NCI-H345 treated with DMSO at 0.1 percent for 48 hours (cell line): Measurements from ENCODE around the gene MKX.

Source experiments
- DNase-seq: peaks from one replicate; lab custom pipeline; 2025; ENCODE audit not compliant: unreplicated experiment; lab: John Stamatoyannopoulos, UW

The MKX gene

DNA sequence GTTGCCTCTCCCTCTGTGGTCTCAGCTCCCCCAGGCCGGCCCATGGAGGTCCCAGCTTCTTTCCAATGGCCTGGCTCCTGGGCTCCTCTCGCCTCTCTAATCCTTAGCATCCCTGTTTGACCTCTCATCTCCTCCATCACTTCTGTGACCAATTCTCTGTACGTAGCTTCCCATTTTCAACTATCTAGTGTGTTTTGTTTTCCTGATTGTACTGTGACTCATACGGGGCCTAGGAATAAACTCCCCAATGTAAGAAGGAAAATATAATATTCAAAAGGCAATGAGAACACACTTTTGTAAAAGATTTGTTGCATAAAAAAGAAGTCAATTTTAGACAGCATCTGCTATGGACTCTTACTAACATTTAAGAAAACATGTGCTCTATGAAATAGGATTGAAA is 90.3 kb downstream of the MKX start:
- no peak for DNase-seq

DNA sequence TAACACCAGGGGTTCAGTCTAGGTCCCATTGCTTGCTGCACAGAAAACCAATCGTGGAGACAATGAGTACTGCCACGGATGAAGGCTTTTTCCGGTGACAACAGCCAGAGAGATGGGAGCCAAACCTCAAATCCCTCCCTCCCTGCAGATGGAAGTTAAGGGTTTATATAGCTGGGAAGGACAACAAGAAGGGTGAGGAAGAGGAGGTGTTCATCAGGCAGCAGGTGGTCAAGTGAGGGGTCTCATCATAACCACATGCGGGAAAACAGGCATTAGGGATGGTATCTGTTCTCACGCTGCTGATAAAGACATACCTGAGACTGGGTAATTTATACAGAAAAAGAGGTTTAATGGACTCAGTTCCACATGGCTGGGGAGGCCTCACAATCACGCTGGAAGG is 91.3 kb downstream of the MKX start:
- DNase-seq = no peak

DNA sequence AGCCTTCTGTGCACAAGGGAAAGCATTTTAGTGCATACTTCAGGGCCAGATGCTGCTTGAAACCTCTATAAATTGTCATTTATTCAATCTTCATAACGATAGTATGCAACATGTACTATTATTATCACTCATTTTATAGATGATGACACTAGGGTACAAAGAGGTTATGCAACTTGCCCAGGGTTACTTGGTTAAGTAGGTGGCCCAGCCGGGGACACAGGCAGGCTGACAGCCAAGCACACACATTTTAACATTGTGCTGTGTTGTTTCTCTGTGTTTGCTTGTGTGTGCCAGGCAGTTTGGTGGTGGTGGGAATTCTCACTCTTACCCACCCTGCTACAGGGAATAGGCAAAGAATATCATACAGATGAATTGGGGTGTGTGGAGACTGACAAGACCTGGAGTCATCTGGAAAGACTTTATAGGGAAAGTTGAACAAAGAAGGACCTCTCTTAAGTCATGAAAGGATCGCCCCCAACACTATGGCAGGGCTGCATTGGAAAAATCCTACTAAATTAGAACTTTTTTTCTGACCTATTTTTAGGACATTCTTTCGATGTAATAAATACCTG is 98.9 kb downstream of the MKX start:
- DNase-seq = no peak

DNA sequence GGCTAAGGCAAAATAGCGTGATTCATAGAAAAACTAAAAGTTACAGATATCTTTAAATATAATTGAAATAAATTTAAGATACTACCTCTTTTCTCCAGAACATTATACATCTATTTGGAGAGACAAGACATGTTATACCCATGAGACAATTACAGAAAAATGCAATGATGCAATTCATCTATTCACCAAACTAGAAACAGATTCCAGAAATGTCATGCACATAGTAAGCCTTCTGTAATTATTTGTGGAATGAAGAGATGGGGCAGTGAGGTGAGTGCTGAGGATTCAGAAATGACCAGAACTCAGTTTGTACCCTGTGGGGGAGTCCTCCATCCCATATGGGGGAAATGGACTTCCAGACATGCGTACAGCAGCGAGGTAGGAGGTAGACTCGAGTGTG is 99.4 kb downstream of the MKX start:
- DNase-seq = no peak

DNA sequence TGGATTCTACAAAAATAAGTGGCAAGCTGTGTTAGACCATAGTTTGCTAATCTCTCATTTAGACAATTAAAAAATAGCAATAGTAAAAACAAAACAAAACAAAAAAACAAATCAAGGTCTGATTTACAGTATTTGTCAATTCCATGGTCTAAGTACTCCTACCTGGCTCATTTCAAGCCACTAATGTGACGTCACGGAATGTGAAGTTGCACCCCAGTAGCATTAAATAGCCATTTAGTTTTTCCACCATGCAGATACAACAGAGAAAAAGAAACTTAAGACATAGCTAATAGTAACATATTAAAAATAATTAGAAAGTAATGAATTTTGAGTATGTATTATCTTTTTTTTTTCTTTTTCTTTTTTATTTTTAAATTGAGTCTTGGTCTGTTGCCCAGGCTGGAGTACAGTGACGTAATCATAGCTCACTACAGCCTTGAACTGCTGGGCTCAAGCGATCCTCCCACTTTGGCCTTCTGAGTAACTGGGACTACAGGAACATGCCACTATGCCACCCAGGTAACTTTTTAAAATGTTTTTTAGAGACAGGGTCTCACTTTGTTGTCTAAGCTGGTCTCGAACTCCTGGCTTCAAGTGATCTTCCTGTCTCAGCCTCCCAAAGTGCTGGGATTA is 101.2 kb downstream of the MKX start:
- no peak for DNase-seq

DNA sequence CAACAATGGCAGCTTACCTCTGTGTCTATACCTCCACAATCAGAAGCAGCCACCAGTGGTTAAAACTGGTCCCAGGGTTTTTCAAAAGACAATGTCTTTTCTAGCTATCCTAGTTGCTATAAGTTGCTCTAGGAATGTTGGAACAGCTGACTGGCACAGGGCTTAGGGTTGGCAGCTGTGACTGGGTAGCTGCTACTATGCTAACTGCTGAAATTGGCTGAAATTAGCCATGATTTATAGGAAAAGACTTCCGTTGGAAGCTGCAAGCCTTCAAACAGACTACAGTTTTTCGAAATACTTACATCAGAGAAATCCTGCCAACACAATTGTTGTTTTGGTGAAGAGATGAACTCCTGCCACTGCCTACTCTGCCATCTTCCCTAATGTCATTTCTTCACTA is 102.3 kb downstream of the MKX start:
- no peak for DNase-seq

DNA sequence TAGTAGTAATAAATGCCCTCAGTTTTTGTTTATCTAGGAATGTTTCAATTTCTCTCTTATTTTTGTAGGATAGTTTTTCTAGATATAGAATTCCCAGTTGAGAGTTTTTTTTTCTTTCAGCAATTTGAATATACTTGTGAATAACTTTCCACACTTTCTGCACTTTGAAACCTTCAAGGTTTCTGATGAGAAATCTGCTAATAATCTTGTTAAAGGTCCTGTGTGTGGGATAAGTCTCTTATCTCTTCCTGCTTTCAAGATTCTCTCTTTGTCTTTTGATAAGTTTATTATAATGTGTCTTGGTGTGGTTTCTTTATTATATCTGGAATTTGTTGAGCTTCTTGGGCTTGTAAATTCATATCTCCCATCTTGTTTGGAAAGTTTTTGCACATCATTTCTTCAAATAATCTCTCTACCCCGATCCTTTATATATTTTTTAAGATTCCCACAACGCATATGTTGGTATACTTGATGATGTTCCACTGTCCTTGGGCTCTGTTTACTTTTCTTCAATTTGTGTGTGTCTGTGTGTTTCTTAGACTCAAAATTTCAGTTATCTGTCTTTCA is 103.5 kb downstream of the MKX start:
- DNase-seq = no peak

DNA sequence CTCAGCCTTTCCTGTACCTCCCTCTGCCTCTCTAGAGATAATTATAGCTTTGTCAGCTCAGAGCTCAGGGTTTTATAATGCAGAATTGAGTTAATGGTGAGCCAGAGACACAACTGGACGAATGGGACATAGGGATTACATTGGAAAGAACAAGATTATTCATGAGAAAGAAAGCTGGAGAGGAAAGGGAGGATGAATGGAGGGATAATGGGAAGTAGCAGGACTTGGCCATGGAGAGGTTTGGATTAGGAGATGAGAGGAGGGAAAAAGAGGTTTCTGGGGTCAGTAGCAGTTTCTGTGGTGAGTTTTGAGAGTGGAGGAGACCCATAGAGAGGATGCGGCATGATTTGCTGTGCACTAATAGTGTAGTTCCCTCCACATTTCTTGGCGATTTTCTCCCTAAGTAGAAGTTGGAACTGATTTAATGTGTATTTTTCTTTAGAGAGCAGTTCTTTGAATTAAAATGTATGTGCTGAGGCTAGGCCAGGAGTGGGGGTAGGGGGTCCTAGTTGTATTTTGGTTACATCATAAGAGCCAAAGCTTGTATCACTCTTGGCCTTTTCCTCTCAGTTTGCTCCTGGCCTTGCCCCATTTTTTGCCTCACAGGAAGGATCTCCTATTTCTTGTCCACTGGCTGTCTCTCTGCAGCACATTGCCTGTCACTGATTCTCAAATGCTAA is 107.4 kb downstream of the MKX start:
- DNase-seq = no peak

DNA sequence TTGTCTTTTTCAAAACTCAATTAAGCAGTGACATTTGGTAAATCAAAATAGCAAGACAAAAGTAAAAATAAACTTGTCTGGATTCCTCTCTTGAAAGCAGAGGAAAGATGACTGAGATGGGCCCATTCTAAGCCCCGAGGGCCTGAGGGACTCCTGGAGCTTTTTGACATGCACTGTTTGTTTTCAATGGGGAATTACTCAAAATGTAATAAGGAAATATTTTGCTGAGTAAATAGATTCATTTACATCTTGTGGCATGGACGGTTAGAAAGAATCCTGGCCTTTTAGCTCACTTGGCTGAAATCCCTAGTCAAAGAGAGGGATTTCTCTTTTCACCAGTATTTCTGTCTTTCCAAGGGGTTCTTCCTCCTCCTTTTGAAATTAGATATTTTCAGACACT is 108.0 kb downstream of the MKX start:
- no peak for DNase-seq

DNA sequence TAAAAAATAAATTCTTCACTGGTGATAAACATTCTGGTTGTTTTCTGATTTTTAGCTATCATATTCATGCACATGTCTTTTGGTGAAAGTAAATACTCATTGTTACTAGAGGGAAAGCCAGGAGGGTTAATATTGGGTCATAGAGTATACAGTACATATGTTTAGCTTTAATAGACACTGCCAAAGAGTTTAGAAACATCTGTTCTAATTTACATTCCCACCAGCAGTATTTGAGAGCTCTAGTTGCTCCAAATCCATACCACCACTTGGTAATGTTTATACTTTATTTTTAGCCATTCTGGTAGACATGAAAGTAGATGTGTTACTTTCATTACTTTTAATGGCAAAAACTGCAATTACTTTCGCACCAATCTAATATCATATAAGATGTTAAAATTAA is 108.8 kb downstream of the MKX start:
- DNase-seq = no peak

DNA sequence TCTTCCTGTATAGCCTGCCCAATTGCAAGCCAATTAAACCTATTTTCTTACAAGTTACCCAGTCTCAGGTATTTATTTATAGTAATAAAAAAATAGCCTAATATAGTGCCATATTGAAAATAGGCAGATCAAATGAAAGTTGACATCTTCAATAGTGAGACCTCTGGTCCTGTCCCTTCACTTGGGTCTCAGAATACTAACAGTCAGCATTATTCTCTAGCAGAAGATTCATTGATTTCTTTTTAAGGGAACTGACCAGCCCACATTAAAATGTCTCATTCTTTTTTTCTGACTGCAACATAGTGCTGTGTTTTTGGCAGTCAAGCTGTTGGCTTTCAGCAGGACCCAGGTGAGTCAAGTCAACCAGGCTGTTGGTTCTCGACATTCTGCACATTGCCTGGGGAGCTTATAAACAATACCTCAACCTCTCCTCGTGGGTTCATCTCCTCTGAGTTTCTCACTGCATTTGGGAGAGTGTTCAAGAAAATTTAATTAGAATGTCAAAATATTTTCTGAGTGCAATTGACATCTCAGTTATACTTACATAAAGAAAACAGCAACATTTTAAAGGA is 109.8 kb downstream of the MKX start:
- DNase-seq = no peak

DNA sequence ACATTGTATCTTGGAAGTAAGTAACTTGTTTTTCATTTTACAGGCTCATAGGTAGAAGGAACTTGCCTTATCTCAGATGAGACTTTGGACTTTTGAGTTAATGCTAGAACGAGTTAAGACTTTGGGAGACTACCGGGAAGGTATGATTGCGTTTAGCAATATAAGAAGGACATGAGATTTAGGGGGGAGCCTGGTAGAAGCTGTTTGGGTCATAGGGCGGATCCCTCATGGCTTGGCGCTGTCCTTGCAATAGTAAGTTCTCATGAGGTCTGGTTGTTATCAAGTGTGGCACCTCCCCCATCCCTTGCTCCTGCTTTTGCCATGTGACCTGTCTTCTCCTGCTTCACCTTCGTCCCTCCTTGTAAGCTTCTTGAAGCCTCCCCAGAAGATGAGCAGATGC is 110.3 kb downstream of the MKX start:
- no peak for DNase-seq

DNA sequence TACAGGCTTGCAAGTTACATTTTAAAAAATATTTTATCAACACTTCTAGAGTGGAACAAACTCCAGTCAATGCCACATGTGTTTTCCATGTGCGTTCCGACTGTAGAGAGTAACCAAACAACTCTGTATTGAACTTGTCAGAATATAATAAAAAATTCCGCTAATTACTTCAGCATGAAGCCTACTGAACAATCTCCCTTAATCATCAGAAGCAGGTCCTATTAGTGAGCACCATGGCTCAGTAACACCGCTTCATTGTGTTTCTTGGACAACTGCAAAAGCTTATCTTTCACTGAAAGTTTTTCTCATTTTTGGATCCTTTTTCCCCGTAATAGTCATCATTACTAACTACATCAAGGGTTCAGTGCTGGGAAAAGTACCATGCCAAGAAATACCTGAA is 117.0 kb downstream of the MKX start:
- DNase-seq = no peak

DNA sequence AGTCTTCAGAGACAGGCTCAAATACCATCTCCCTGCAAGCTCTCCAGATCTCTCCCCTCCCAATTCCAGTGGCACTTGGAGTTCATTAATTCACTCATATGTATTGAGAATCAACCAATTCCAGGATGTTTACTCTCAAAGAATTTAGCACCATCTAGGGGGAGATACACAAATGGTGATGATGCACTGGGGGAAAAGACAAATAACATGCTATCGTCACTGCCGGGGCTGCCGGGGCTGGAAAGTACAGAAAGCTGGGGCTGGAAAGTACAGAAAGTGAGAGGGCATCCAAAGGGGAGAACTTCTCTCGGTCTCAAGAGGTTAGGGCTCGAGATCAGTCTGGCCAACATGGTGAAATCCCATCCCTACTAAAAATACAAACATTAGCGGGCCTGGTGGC is 118.7 kb downstream of the MKX start:
- DNase-seq = no peak

DNA sequence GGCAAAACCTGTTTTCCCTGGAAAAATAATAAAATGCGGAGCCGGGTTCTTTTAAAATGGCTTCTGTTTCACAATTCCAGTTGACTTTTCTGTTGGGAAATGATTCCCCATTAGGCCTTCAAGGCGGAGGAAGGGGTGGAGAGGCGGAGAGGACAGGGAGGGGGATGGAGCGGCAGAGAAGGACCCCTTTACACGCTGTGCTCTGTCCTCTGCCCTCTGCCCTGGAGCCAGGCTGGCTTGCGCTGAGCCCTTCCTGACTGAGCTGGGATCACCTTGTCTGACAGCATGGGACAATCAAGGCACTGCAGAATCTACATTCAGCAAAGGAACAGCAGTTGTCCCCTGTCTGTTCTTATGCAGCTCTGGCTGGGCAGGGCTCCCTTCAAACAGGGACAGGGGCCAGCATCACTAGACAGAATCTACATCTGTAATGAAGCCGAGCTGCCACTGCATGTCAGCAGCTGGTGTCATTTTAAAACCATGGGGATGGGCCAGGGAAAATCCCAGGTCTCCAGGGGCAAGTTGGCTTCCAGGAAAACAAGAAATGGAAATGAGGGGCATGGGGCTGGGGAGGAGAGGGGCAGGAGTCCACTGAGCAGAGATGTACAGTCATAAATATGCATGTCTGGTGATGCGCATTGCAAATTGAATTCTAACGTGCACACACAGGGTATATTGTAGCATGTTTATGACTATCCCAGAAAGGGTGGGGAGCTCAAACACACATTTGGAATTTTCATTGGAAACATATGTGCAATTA is 120.0 kb downstream of the MKX start:
- DNase-seq = no peak

DNA sequence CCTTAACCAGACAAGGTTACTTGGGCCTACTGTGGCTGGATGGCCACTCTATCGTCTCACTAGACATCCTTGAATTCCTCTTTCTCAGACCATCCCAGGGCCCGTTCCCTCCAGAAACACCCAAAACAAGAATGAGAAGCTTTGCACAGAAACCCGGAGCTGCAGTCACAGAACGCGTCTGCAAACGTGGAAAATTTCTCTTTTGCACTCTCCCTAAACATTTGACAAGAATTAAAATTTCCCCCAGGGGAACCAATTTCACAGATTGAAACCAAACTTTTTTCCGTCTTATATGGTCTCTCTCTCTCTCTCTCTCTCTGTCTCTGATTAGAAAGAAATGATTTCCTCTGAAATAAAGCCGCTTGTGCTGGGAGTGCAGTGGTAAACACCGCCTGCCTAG is 120.7 kb downstream of the MKX start:
- no peak for DNase-seq
